Rectal smooth muscle tissue (tissue), 1 donor: ENCODE measurements around the gene APOC4.

Experiments
- H3K27ac ChIP-seq: one replicate; pipeline ENCODE4 v1.7.0; 2013; ENCODE audit warnings: low read depth, low read length, inconsistent platforms
- H3K27me3 ChIP-seq: one replicate; pipeline ENCODE4 v1.7.0; 2013; ENCODE audit warnings: low read length; ENCODE audit not compliant: control insufficient read depth, insufficient read depth
- H3K36me3 ChIP-seq: one replicate; pipeline ENCODE4 v1.7.0; 2013; ENCODE audit warnings: low read length; ENCODE audit not compliant: control insufficient read depth, insufficient read depth
- H3K4me1 ChIP-seq: one replicate; pipeline ENCODE4 v1.7.0; 2013; ENCODE audit warnings: low read length; ENCODE audit not compliant: control insufficient read depth, insufficient read depth
- H3K4me3 ChIP-seq: one replicate; pipeline ENCODE4 v1.7.0; 2013; ENCODE audit warnings: low read length
- H3K9ac ChIP-seq: one replicate; pipeline ENCODE4 v1.7.0; 2013; ENCODE audit warnings: low read length

APOC4 gene

GRCh38 chr19:44974857-44975256, 32.8 kb downstream of the APOC4 start:
- Histone ChIP-seq H3K9ac (no peak overlapping the region), H3K4me1 (no peaks in the 10 kb centered on the region), H3K4me3 (no peak overlapping the region), H3K36me3 (peaks cover 45% of the 10 kb centered on the region), H3K27me3 (no peaks in the 10 kb centered on the region), H3K27ac (no peak overlapping the region)

- H3K9ac ChIP-seq: no peak overlapping the region
Observed at GRCh38 chr19:44975444-44975843, 33.4 kb downstream of the APOC4 start.

GRCh38 chr19:44984005-44984404, 42.0 kb downstream of the APOC4 start:
- H3K27me3 ChIP-seq: no peaks in the 10 kb centered on the region
- H3K9ac ChIP-seq: no peak overlapping the region
- peaks cover 25% of the 10 kb centered on the region for H3K36me3 ChIP-seq
- no peaks in the 10 kb centered on the region for H3K4me1 ChIP-seq
- no peak overlapping the region for H3K27ac ChIP-seq
- no peak overlapping the region for H3K4me3 ChIP-seq

More at GRCh38 chr19:44975444-44975843, 33.4 kb downstream of the APOC4 start:
- no peaks in the 10 kb centered on the region for H3K4me1 ChIP-seq
- peaks cover 43% of the 10 kb centered on the region for H3K36me3 ChIP-seq
- no peak overlapping the region for H3K27ac ChIP-seq
- no peaks in the 10 kb centered on the region for H3K27me3 ChIP-seq
- H3K4me3 ChIP-seq: no peak overlapping the region

- no peak overlapping the region for H3K4me3 ChIP-seq
- H3K27me3 ChIP-seq: no peaks in the 10 kb centered on the region
- no peak overlapping the region for H3K27ac ChIP-seq
- no peaks in the 10 kb centered on the region for H3K4me1 ChIP-seq
- peaks cover 23% of the 10 kb centered on the region for H3K36me3 ChIP-seq
- H3K9ac ChIP-seq: no peak overlapping the region
Observed at GRCh38 chr19:44985445-44985844, 43.4 kb downstream of the APOC4 start.

GRCh38 chr19:44986389-44986788, 44.4 kb downstream of the APOC4 start:
- H3K36me3 ChIP-seq: peaks cover 27% of the 10 kb centered on the region
- no peaks in the 10 kb centered on the region for H3K27me3 ChIP-seq
- H3K4me3 ChIP-seq: no peak overlapping the region
- no peak overlapping the region for H3K9ac ChIP-seq
- no peaks in the 10 kb centered on the region for H3K4me1 ChIP-seq
- no peak overlapping the region for H3K27ac ChIP-seq

- no peaks in the 10 kb centered on the region for H3K4me1 ChIP-seq
- no peak overlapping the region for H3K4me3 ChIP-seq
- H3K27ac ChIP-seq: no peak overlapping the region
- no peaks in the 10 kb centered on the region for H3K27me3 ChIP-seq
- H3K36me3 ChIP-seq: peaks cover 31% of the 10 kb centered on the region
- no peak overlapping the region for H3K9ac ChIP-seq
Observed at GRCh38 chr19:44987148-44987675, 45.2 kb downstream of the APOC4 start.

GRCh38 chr19:44988273-44988672, 46.2 kb downstream of the APOC4 start:
- Histone ChIP-seq H3K4me3 (no peak overlapping the region), H3K27me3 (no peaks in the 10 kb centered on the region), H3K36me3 (peaks cover 33% of the 10 kb centered on the region), H3K27ac (no peak overlapping the region), H3K9ac (no peak overlapping the region), H3K4me1 (no peaks in the 10 kb centered on the region)

- Histone ChIP-seq H3K9ac (no peak overlapping the region), H3K4me1 (no peaks in the 10 kb centered on the region), H3K4me3 (no peak overlapping the region), H3K36me3 (peaks cover 37% of the 10 kb centered on the region), H3K27ac (no peak overlapping the region), H3K27me3 (no peaks in the 10 kb centered on the region)
Observed at GRCh38 chr19:44988896-44989556, 47.0 kb downstream of the APOC4 start.

GRCh38 chr19:44990459-44990858, 48.4 kb downstream of the APOC4 start:
- Histone ChIP-seq H3K36me3 (peaks cover 37% of the 10 kb centered on the region), H3K9ac (no peak overlapping the region), H3K4me3 (no peak overlapping the region), H3K4me1 (no peaks in the 10 kb centered on the region), H3K27me3 (no peaks in the 10 kb centered on the region), H3K27ac (no peak overlapping the region)

GRCh38 chr19:44990966-44991365, 48.9 kb downstream of the APOC4 start:
- peaks cover 37% of the 10 kb centered on the region for H3K36me3 ChIP-seq
- no peak overlapping the region for H3K27ac ChIP-seq

GRCh38 chr19:44992336-44993163, 50.5 kb downstream of the APOC4 start:
- H3K36me3 ChIP-seq: peaks cover 29% of the 10 kb centered on the region
- no peaks in the 10 kb centered on the region for H3K4me1 ChIP-seq
- no peak overlapping the region for H3K27ac ChIP-seq
- H3K27me3 ChIP-seq: no peaks in the 10 kb centered on the region
- H3K9ac ChIP-seq: no peak overlapping the region
- H3K4me3 ChIP-seq: no peak overlapping the region

More at GRCh38 chr19:44990966-44991365, 48.9 kb downstream of the APOC4 start:
- H3K9ac ChIP-seq: no peak overlapping the region
- no peak overlapping the region for H3K4me3 ChIP-seq
- H3K27me3 ChIP-seq: no peaks in the 10 kb centered on the region
- H3K4me1 ChIP-seq: no peaks in the 10 kb centered on the region

GRCh38 chr19:44993526-44993925, 51.5 kb downstream of the APOC4 start:
- Histone ChIP-seq H3K4me3 (no peak overlapping the region), H3K27me3 (no peaks in the 10 kb centered on the region), H3K4me1 (no peaks in the 10 kb centered on the region), H3K27ac (no peak overlapping the region), H3K36me3 (peaks cover 27% of the 10 kb centered on the region), H3K9ac (no peak overlapping the region)
